Measurements from ENCODE around the gene EFCAB9. TPM values are rescaled to one million over a fixed set of nuclear protein-coding genes. Genes with fewer than 3 reads are reported as not detected.

EFCAB9 gene
- total RNA-seq, 2 donors from 2014 or later, result not detected

- Histone ChIP-seq H3K27ac (ENCODE audit: low read depth, low read length) (no peak overlapping the region), H3K4me1 (ENCODE audit: control insufficient read depth, insufficient read depth, low read length) (peaks cover 4% of the 10 kb centered on the region), H3K36me3 (ENCODE audit: control insufficient read depth, insufficient read depth, low read length) (peaks cover 9% of the 10 kb centered on the region), H3K27me3 (ENCODE audit: control insufficient read depth, insufficient read depth, low read length, poor library complexity, severe bottlenecking) (no peaks in the 10 kb centered on the region), H3K4me3 (ENCODE audit: low read length) (no peak overlapping the region), H3K9me3 (ENCODE audit: control insufficient read depth, low read length) (no peaks in the 10 kb centered on the region), H3K9ac (ENCODE audit: extremely low read depth, low read length, poor library complexity, severe bottlenecking) (no peak overlapping the region)
- Mint-ChIP-seq H3K36me3 (ENCODE audit: low read depth) (peaks cover 15% of the 10 kb centered on the region), H3K4me1 (peaks cover 4% of the 10 kb centered on the region), H3K27me3 (ENCODE audit: insufficient read depth) (no peaks in the 10 kb centered on the region), H3K9me3 (no peaks in the 10 kb centered on the region), H3K4me3 (no peak overlapping the region), H3K27ac (no peak overlapping the region)
- WGBS, 2 experiments (ENCODE audit: insufficient coverage in 1 of 2, insufficient read length in 1 of 2), result 94% methylated on average over 3 of the region's 3 CpGs; no CpG with 5 or more reads in 1 of the 2 experiments
- DNase-seq, result no peak
- TF ChIP-seq CTCF (conservative IDR thresholded peaks at IDR 0.05), result no peak
Observed at GRCh38 chr5:172243302-172243701, 49.3 kb downstream of the EFCAB9 start.

GRCh38 chr5:172245046-172245445 lies 51.1 kb downstream of the EFCAB9 start:
- H3K9me3 ChIP-seq (ENCODE audit: control insufficient read depth, low read length), result no peaks in the 10 kb centered on the region
- WGBS, 2 experiments (ENCODE audit: insufficient coverage in 1 of 2, insufficient read length in 1 of 2), result 94 to 100% methylated on average over 1 to 2 of the region's 2 CpGs
- no peak overlapping the region for H3K9ac ChIP-seq (ENCODE audit: extremely low read depth, low read length, poor library complexity, severe bottlenecking)
- H3K4me3 ChIP-seq (ENCODE audit: low read length), result no peak overlapping the region
- H3K27ac Mint-ChIP-seq, result no peak overlapping the region
- peaks cover 9% of the 10 kb centered on the region for H3K36me3 ChIP-seq (ENCODE audit: control insufficient read depth, insufficient read depth, low read length)
- H3K27me3 Mint-ChIP-seq (ENCODE audit: insufficient read depth), result no peaks in the 10 kb centered on the region
- H3K4me3 Mint-ChIP-seq, result no peak overlapping the region
- H3K4me1 ChIP-seq (ENCODE audit: control insufficient read depth, insufficient read depth, low read length), result no peaks in the 10 kb centered on the region
- H3K27me3 ChIP-seq (ENCODE audit: control insufficient read depth, insufficient read depth, low read length, poor library complexity, severe bottlenecking), result no peaks in the 10 kb centered on the region
- H3K4me1 Mint-ChIP-seq, result peaks cover 4% of the 10 kb centered on the region
- peaks cover 18% of the 10 kb centered on the region for H3K36me3 Mint-ChIP-seq (ENCODE audit: low read depth)
- no peak for TF ChIP-seq CTCF (conservative IDR thresholded peaks at IDR 0.05)
- H3K27ac ChIP-seq (ENCODE audit: low read depth, low read length), result no peak overlapping the region
- H3K9me3 Mint-ChIP-seq, result no peaks in the 10 kb centered on the region
- no peak for DNase-seq

GRCh38 chr5:172245703-172246125 lies 51.7 kb downstream of the EFCAB9 start:
- DNase-seq, result no peak
- Histone ChIP-seq H3K27ac (ENCODE audit: low read depth, low read length) (no peak overlapping the region), H3K4me1 (ENCODE audit: control insufficient read depth, insufficient read depth, low read length) (no peaks in the 10 kb centered on the region), H3K9ac (ENCODE audit: extremely low read depth, low read length, poor library complexity, severe bottlenecking) (no peak overlapping the region), H3K27me3 (ENCODE audit: control insufficient read depth, insufficient read depth, low read length, poor library complexity, severe bottlenecking) (no peaks in the 10 kb centered on the region), H3K4me3 (ENCODE audit: low read length) (no peak overlapping the region), H3K36me3 (ENCODE audit: control insufficient read depth, insufficient read depth, low read length) (peaks cover 9% of the 10 kb centered on the region), H3K9me3 (ENCODE audit: control insufficient read depth, low read length) (no peaks in the 10 kb centered on the region)
- Mint-ChIP-seq H3K9me3 (no peaks in the 10 kb centered on the region), H3K4me3 (no peak overlapping the region), H3K4me1 (no peaks in the 10 kb centered on the region), H3K27ac (no peak overlapping the region), H3K27me3 (ENCODE audit: insufficient read depth) (no peaks in the 10 kb centered on the region), H3K36me3 (ENCODE audit: low read depth) (peaks cover 23% of the 10 kb centered on the region)
- no peak for TF ChIP-seq CTCF (conservative IDR thresholded peaks at IDR 0.05)
- 94% methylated on average over 1 of the region's 1 CpG; no CpG with 5 or more reads in 1 of the 2 experiments for WGBS, 2 experiments (ENCODE audit: insufficient coverage in 1 of 2, insufficient read length in 1 of 2)
